ACHN (cell line): ENCODE results near the gene AHR.
"Not testable (repeated sequence)": the region's sequence is repeated elsewhere in the genome, so short reads cannot be mapped to it uniquely, and the experiment has no call there.

ENCODE experiments used
- DNase-seq: peaks from one replicate; pipeline ENCODE4 v3.0.0-alpha.2; 2015
- in situ Hi-C: cut with HindIII; loops from 2 replicates; pipeline ENCODE4 v1.10.0; 2017; ENCODE audit warnings: low sequenced_read_pairs, low pct_ligation_motif_present, low pct_unique_long_range_greater_than_20kb

The AHR gene

DNA sequence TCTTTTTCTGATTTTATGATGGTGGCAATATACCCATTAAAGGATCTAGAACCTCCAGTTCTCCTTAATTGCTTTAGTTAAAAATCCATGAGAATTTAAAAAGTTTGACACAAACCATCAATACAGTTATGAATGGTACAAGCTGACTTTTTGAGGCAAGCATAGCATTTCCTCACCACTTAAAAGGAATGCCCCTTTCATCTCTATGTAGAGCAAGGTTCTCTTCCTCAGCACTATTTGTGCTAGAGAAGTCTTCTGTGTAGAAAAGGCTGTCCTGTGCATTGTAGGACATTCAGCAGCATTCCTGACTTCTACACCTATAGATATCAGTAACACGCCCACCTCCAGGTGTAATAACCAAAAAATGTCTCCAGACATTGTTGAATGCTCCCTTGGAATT lies 67.3 kb downstream of the AHR start:
- in situ Hi-C loops = no loop called here
- DNase-seq = no peak

DNA sequence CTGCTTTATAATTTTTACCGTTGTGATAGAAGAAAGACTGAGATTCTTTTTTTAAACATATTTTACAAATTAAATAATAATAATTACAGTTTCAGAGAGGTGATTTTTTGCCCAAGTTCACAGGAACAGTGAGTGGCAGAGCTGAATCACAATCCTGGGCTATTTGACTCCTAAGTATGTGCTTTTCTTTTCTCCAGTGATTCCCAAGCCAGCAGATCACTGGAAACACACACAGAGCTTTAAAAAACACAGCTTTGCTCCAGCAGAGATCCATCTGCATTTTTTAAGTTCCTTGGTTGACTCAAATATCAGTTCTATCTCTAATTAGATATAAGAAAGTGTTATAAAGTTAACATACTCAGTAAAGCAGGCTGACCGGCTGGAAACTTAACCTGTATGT lies 69.0 kb downstream of the AHR start:
- in situ Hi-C loops = no loop called here
- DNase-seq = no peak

GRCh38 chr7:17368856-17369524 lies 70.5 kb downstream of the AHR start:
- in situ Hi-C loops = no loop called here
- no peak for DNase-seq

DNA sequence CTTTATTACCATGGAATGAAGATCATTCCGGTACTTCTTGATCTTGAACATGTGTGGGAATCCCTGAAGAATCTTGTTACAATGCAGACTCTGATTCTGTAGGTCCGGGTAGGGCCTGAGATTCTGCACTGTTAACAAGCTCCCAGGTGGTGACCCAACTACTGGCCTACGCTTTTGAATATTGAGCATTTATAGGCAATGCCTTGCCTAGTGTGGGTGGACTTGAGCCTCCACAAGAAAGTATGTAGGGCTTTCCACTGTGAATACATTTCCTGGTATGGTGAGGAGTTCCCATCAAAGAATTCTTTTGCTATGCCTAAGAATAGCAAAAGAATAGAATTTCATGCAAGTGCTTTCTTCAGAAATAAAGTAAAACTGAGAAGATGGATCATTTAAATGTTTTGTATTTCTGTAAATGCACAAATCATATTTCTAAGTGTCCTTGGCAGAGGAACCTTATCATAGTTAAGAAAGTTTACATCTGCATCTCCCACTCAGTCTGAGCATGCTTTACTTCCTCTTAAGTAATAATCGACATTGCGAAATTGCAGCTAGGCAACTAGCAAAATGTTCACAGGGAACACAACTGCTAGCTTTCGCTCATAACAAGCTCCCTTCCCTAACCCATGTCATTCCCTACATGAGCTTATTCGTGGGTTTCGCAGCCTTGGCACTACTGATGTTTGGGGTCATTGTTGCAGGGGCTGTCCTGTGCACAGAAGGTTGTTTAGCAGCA lies 71.4 kb downstream of the AHR start:
- DNase-seq = peak; percentile 27

GRCh38 chr7:17370901-17371585 lies 72.6 kb downstream of the AHR start:
- in situ Hi-C loops = no loop called here
- peak; percentile 35 for DNase-seq

More for the DNA sequence above, 71.4 kb downstream of the AHR start:
- in situ Hi-C loops = no loop called here

- in situ Hi-C loops = no loop called here
- DNase-seq = peak; percentile 96
Observed at GRCh38 chr7:17371671-17372524, 73.4 kb downstream of the AHR start.

DNA sequence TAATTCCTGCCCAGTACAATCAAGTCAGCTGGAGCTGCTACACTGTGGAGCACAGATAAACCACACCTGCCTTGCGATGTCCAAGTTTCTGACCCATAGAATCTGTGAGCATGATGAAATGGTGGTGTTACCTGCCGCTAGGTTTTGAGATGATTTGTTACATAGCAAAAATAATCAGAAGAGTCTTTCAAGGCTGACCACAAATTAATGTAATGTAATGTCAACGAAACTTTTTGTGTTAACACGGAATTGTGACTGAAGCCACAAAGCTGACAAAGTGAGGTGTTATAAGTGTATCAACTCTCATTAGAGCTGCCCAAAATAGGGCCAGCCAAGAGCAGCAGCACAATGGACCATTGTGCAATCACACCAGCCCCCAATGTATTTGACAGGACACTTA lies 75.7 kb downstream of the AHR start:
- no peak for DNase-seq
- in situ Hi-C loops = no loop called here

DNA sequence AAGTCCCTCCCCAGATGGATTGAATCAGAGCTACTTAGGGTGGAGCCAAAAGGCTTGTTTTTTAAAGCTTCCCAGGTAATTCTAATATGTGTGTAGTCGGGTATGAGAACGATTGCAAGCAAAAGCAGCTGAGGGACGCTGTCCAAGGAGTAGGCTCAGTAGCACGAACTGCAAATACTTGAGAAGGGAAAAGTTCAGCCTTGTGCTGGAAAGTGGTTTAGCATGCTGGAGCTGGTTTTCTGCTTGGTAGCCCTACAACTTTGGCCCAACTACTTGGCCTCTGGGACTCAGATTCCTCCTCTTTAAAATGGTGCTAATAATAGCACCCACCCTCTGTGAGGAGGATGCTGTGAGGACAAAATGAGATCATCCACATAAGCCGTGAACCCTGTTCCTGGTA lies 76.2 kb downstream of the AHR start:
- no peak for DNase-seq
- in situ Hi-C loops = no loop called here

DNA sequence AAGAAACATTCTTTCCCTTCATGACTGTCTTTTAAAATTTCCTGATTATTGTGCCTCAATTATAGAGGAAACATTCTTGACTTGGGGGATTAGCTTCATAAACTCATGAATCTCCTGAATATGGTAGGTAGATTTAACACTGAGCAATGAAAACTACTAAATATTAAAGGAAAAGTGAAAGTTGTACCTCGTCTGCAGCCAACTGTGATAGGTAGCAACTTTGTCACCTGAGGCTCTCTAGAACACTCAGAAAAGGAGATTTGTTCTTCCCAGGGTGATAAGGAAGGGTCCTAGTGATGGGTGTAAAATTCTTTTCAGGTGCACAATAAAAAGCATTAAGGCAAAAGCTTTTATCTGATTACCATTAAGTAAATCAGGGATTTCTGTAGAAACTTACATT lies 78.1 kb downstream of the AHR start:
- in situ Hi-C loops = no loop called here
- no peak for DNase-seq

DNA sequence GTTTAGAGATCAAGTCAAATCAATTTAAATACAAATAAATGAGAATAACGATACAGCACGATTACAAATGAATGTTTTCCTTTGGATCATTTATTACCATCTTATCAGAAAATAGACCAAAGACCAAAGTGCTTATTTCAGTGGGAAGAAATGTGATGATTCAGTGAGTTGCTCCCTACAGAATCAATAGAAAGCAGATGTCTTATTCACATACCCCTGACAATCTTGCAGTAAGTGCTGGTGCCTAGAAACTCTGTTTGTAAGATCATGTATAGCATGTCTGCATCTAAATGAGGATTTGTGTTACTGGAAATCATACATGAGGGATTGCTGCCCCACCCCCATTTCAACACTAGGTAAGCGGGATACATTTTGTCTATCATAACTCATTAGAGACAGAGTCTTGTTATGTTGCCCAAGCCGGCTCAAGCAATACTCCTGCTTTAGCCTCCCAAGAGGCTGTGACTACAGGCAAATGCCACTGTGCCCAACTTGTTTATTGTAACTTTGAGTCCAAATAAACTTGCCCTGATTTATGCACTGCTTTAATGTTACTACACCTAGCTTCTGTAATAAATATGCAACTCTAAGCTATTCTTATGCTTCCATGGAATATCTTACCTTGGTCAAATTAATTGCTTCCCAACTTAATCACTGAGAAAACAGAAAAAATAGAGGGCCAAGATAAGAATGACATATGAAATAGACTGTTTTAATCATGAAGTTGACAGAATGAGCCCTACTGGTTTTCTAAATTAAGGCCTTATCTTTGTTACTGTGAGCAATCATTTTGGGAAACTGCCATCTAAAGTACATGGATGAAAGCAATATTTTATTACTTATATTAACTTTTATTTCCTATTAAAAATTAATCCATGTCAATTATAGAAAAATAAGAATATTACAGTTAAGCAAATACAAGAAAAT lies 82.5 kb downstream of the AHR start:
- no peak for DNase-seq
- in situ Hi-C loops = no loop called here

- peak; percentile 74 for DNase-seq
- in situ Hi-C loops = not testable (repeated sequence)
Observed at GRCh38 chr7:17382408-17383354, 84.2 kb downstream of the AHR start.

DNA sequence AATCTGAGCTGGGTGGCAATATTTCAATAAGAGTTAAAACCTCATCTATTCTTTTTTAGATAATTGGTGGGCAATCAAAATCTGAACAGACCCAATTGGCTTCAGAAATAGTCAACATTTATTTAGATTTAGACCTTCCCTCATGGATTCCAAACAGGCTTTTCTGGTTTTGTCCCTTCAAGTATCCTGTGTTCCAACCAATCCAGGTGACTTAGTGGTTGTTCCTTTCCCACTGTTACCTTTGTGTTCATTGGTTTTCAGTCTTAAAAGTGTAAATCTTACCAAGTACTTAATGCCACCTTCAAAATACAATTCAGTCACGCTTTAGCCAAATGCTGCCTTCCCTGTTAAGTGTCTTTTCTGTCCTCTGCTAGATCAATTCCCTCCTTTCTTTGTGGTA lies 85.9 kb downstream of the AHR start:
- in situ Hi-C loops = no loop called here
- no peak for DNase-seq

DNA sequence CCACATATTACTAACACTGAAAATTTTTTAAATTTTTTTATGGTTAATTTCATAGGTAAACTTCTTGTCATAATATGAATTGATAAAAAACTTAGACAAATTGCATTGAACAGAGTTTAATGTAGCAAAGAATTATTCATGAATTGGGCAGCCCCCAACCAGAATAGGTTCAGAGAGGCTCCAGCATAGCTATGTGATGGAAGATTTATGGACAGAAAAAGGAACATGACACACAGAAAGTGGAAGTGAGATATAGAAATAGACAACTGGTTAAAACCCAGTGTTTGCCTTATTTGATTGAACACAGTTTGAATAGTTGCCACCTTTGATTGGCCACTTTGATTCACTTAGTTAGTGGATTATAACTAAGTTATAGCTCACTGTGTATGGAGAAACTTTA lies 87.2 kb downstream of the AHR start:
- in situ Hi-C loops = no loop called here
- DNase-seq = no peak

DNA sequence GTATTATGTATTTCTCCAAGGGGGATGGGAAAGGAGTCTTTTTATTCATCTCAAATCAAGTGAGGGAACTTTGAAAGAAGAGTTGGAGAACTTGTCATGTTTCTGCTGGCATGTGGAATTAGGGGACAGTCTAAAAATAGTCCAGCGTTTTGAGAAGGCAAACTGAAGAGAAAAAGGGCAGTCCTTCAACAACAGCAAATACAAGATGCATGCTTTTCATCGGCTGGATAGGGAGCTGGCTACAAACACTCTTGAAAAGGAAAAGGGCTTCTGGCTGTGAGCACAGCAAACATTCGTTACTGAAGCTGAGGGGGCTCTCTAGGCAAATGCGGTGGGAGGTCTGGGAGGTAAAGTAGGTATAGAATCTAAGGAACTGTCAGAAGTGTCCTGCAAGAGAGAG lies 91.9 kb downstream of the AHR start:
- in situ Hi-C loops = no loop called here
- DNase-seq = no peak

DNA sequence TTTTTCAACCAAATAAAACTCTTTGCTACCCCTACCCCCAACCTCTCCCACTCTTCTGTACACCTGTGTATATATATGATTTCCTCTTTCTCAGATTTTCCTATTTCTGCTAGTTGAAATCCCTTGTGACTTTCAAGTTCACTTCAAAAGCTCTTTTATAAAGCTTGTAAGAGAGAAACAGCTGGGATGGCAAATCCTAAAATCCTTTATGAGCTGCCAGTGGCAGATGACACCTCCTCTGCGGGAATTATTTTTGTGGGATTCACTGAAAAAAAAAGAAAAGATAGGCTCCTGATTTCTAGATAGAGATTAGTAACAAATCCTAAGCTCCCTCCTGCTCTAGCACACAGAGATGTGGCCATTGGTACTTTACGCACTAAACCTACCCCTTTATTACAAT lies 92.9 kb downstream of the AHR start:
- no peak for DNase-seq
- in situ Hi-C loops = no loop called here

DNA sequence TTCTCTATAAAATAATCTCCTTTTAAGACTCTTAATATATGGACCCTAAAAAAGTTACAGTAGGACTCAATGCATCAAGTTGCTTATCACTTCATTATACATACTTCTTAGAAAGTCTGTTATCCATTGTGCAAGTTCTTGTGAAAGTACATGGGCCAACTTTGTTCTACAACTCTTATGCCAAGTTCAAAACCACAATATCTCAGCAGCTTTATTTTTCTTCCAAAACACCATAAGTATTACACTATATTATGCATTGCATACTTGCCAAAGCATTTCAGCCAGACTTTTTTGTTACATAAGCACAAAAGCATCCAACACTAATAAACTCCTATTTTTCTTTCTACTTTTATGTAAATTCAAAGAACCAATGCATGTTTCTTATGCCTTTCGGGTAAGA lies 94.4 kb downstream of the AHR start:
- DNase-seq = no peak
- in situ Hi-C loops = no loop called here

- DNase-seq, in situ Hi-C loops: not testable (repeated sequence)
Observed at GRCh38 chr7:17394563-17394962, 96.1 kb downstream of the AHR start.
